GM23338 (cell line): ENCODE data around the gene GHRH. TPM values are rescaled to one million over a fixed set of nuclear protein-coding genes. Genes with fewer than 3 reads are reported as not detected.

Experiments
- CTCF ChIP-seq, 2 experiments: fragments of 200-600 bp in 1 of 2; sonication (generic) in 1 of 2; conservative IDR thresholded peaks; 2 replicates each; pipeline versions ENCODE4 v1.5.1 to v1.6.1; 2016 to 2017; ENCODE audit warnings: antibody characterized with exemption in 2 of 2, low read depth in 2 of 2, mild to moderate bottlenecking in 2 of 2, moderate library complexity in 1 of 2
- ETS1 ChIP-seq: IDR thresholded peaks from 2 replicates; pipeline ENCODE4 v1.6.1; 2016; ENCODE audit warnings: antibody characterized with exemption
- STAT1 ChIP-seq: IDR thresholded peaks from one replicate; pipeline ENCODE4 v1.6.1; 2016; ENCODE audit warnings: antibody characterized with exemption; ENCODE audit not compliant: unreplicated experiment
- ZNF331 ChIP-seq: fragments of 250-450 bp; sonication (Bioruptor Pico); IDR thresholded peaks from 2 replicates; pipeline ENCODE4 v1.5.0; 2020; ENCODE audit warnings: low read depth, mild to moderate bottlenecking, moderate library complexity
- ZNF462 ChIP-seq: fragments of 250-450 bp; sonication (Bioruptor Pico); IDR thresholded peaks from 2 replicates; pipeline ENCODE4 v1.5.0; 2020; ENCODE audit warnings: mild to moderate bottlenecking, moderate library complexity
- polyA plus RNA-seq: library from polyadenylated mRNA; unstranded; fragments of >200 nt; fragmentation: Nextera tagmentation; extraction: Ambion mirVana; gene quantifications from 2 replicates; pipeline ENCODE4 v1.2.1, GENCODE V29; 2016
- total RNA-seq: library from RNA; depleted of rRNA; stranded (reverse); fragments of >200 nt; shearing (Covaris generic); gene quantifications from 2 replicates; pipeline ENCODE4 v1.2.3, GENCODE V29; 2014

The GHRH gene
- total and polyA plus RNA-seq, 2 experiments from 2014 or later = 0.40 TPM; not detected in 1

- no peak for TF ChIP-seq ZNF462 (CRISPR knock-in tag)
- no peak for TF ChIP-seq ZNF331 (CRISPR knock-in tag)
- TF ChIP-seq ETS1 = no peak
- no peak for TF ChIP-seq CTCF (conservative IDR thresholded peaks at IDR 0.05; ENCODE audit: low read depth in 2 of 2)
- no peak for TF ChIP-seq STAT1
Observed at GRCh38 chr20:37308086-37309050, 46.8 kb upstream of the GHRH start (continued).
